HCT116 (cell line): ENCODE data around the gene IRX2. TPM values are rescaled to one million over a fixed set of nuclear protein-coding genes. Genes with fewer than 3 reads are reported as not detected.

Experiments used
- ATAC-seq: fragments of 200-7000 bp; cut with Tn5 transposase; 2 replicates; pipeline ENCODE4 v1.9.1; 2020; ENCODE audit warnings: mild to moderate bottlenecking, moderate library complexity
- BruUV-seq: library from RNA; stranded (reverse); fragments of 400-500 nt; replicated peaks from 2 replicates; lab custom pipeline; 2021; lab: Mats Ljungman, UMichigan
- CTCF ChIA-PET: fragments of 300-600 bp; sonication (Branson Sonifier 250); formaldehyde crosslinking; loops from one replicate; lab custom pipeline; 2021; ENCODE audit warnings: antibody characterized with exemption; lab: Charles Lee
- POLR2A ChIA-PET: fragments of 300-600, 350-600 bp; sonication (Branson Sonifier 250); formaldehyde crosslinking; loops from one replicate; lab custom pipeline; 2021; ENCODE audit warnings: antibody characterized with exemption; lab: Charles Lee
- RAD21 ChIA-PET, 2 experiments: fragments of 300-600 bp; sonication (Branson Sonifier 250); formaldehyde crosslinking; loops; one replicate each; lab custom pipeline; 2023; ENCODE audit warnings: low total read pairs in 2 of 2; ENCODE audit not compliant: uncharacterized antibody in 2 of 2, unreplicated experiment in 2 of 2, low non-redundant PET in 1 of 2; lab: Charles Lee
- DNase-seq: peaks from one replicate; pipeline ENCODE4 v3.0.0-alpha.2; 2010; ENCODE audit warnings: low read depth, low spot score
- H2AFZ ChIP-seq: fragments of 200-600 bp; shearing (Covaris generic), sonication (generic); 2 replicates; pipeline ENCODE4 v1.6.1; 2017; ENCODE audit warnings: low read depth, mixed run types, mixed read lengths, antibody characterized with exemption, low read length; ENCODE audit not compliant: poor library complexity, severe bottlenecking
- H3K27ac ChIP-seq: 2 replicates; pipeline ENCODE4 v1.5.1; 2012; ENCODE audit warnings: low read depth, low read length
- H3K27me3 ChIP-seq: fragments of 200-600 bp; sonication (generic); 2 replicates; pipeline ENCODE4 v1.6.1; 2016; ENCODE audit warnings: mixed run types, low read length, mixed read lengths; ENCODE audit not compliant: insufficient read depth
- H3K36me3 ChIP-seq, 2 experiments: fragments of 200-500 bp in 1 of 2; fragments of 200-600 bp in 1 of 2; sonication (Bioruptor generic) in 1 of 2; sonication (generic) in 1 of 2; 2 replicates each; pipeline versions ENCODE4 v1.5.1 to v1.6.1; 2014 to 2016; ENCODE audit warnings: low read length in 2 of 2, inconsistent platforms in 1 of 2, mixed read lengths in 1 of 2, mixed run types in 1 of 2; ENCODE audit not compliant: insufficient read depth in 2 of 2, control insufficient read depth in 1 of 2
- H3K4me1 ChIP-seq, 2 experiments: fragments of 200-600 bp in 1 of 2; sonication (generic) in 1 of 2; 2 replicates each; pipeline versions ENCODE4 v1.5.1 to v1.6.1; 2012 to 2017; ENCODE audit warnings: low read length in 2 of 2, inconsistent platforms in 1 of 2, mild to moderate bottlenecking in 1 of 2, mixed read lengths in 1 of 2, mixed run types in 1 of 2, moderate library complexity in 1 of 2; ENCODE audit not compliant: insufficient read depth in 2 of 2, control insufficient read depth in 1 of 2
- H3K4me2 ChIP-seq: fragments of 200-600 bp; sonication (generic); 2 replicates; pipeline ENCODE4 v1.6.1; 2017; ENCODE audit warnings: mixed run types, low read length, mixed read lengths
- H3K4me3 ChIP-seq, 2 experiments: fragments of 200-600 bp in 1 of 2; sonication (generic) in 1 of 2; replicated peaks in 1 of 2; 2 replicates each; pipeline ENCODE4 v1.5.1; 2011 to 2016; ENCODE audit warnings: low read length in 2 of 2, control low read depth in 1 of 2, low read depth in 1 of 2, mild to moderate bottlenecking in 1 of 2, mixed read lengths in 1 of 2, mixed run types in 1 of 2
- H3K79me2 ChIP-seq: fragments of 200-600 bp; sonication (generic); 2 replicates; pipeline ENCODE4 v1.6.1; 2017; ENCODE audit warnings: mild to moderate bottlenecking, mixed run types, low read length, moderate library complexity, mixed read lengths; ENCODE audit not compliant: insufficient read depth
- H3K9ac ChIP-seq: fragments of 200-600 bp; sonication (generic); 2 replicates; pipeline ENCODE4 v1.6.1; 2016; ENCODE audit warnings: low read length, mixed read lengths
- H3K9me2 ChIP-seq: fragments of 200-600 bp; sonication (generic), shearing (Covaris generic); 2 replicates; pipeline ENCODE4 v1.6.1; 2017; ENCODE audit warnings: mixed run types, mild to moderate bottlenecking, moderate library complexity; ENCODE audit not compliant: insufficient read depth
- H3K9me3 ChIP-seq, 2 experiments: fragments of 200-500 bp in 1 of 2; fragments of 200-600 bp in 1 of 2; sonication (Bioruptor generic) in 1 of 2; sonication (generic) in 1 of 2; 2 replicates each; pipeline ENCODE4 v1.6.1; 2014 to 2017; ENCODE audit warnings: low read length in 2 of 2, mixed read lengths in 2 of 2, inconsistent platforms in 1 of 2, low read depth in 1 of 2, mild to moderate bottlenecking in 1 of 2, mixed run types in 1 of 2, moderate library complexity in 1 of 2; ENCODE audit not compliant: control insufficient read depth in 1 of 2, insufficient read depth in 1 of 2
- H4K20me1 ChIP-seq: fragments of 200-600 bp; sonication (generic), shearing (Covaris generic); 2 replicates; pipeline ENCODE4 v1.6.1; 2017; ENCODE audit warnings: mixed run types, mild to moderate bottlenecking, moderate library complexity; ENCODE audit not compliant: insufficient read depth
- CBX3 ChIP-seq: IDR thresholded peaks from 2 replicates; pipeline ENCODE4 v1.6.1; 2012; ENCODE audit warnings: low read depth
- CEBPB ChIP-seq: IDR thresholded peaks from 2 replicates; pipeline ENCODE4 v1.6.1; 2012; ENCODE audit warnings: low read depth
- CTCF ChIP-seq, 3 experiments: fragments of 200-600 bp in 1 of 3; sonication (generic) in 1 of 3; IDR thresholded peaks in 2 of 3; conservative IDR thresholded peaks in 1 of 3; 2 replicates each; pipeline ENCODE4 v1.5.1; 2012 to 2017; ENCODE audit warnings: low read depth in 2 of 3, low read length in 2 of 3, antibody characterized with exemption in 1 of 3, borderline replicate concordance in 1 of 3, control low read depth in 1 of 3, mild to moderate bottlenecking in 1 of 3, mixed read lengths in 1 of 3, mixed run types in 1 of 3, moderate library complexity in 1 of 3; ENCODE audit not compliant: insufficient read depth in 1 of 3
- EGR1 ChIP-seq: IDR thresholded peaks from 2 replicates; pipeline ENCODE4 v1.6.1; 2012; ENCODE audit warnings: low read depth
- ELF1 ChIP-seq: IDR thresholded peaks from 2 replicates; pipeline ENCODE4 v1.6.1; 2012; ENCODE audit warnings: low read depth, borderline replicate concordance
- EZH2 ChIP-seq: fragments of 200-600 bp; sonication (generic); IDR thresholded peaks from 2 replicates; pipeline ENCODE4 v1.6.1; 2017; ENCODE audit warnings: antibody characterized with exemption, mixed run types
- EZH2phosphoT487 ChIP-seq: fragments of 200-600 bp; IDR thresholded peaks from 2 replicates; pipeline ENCODE4 v1.6.1; 2018; ENCODE audit warnings: antibody characterized with exemption, borderline replicate concordance
- FOSL1 ChIP-seq: IDR thresholded peaks from 2 replicates; pipeline ENCODE4 v1.6.1; 2012; ENCODE audit warnings: low read depth
- MAX ChIP-seq: IDR thresholded peaks from 2 replicates; pipeline ENCODE4 v1.6.1; 2012
- POLR2A ChIP-seq: IDR thresholded peaks from 2 replicates; pipeline ENCODE4 v1.7.0; 2011; ENCODE audit warnings: borderline replicate concordance; ENCODE audit not compliant: insufficient read depth, insufficient read length; ENCODE audit errors: extremely low read depth
- RAD21 ChIP-seq: IDR thresholded peaks from 2 replicates; pipeline ENCODE4 v1.6.1; 2012; ENCODE audit warnings: low read depth, mild to moderate bottlenecking
- REST ChIP-seq: IDR thresholded peaks from 2 replicates; pipeline ENCODE4 v1.6.1; 2012; ENCODE audit warnings: low read depth
- SIN3A ChIP-seq: IDR thresholded peaks from 2 replicates; pipeline ENCODE4 v1.6.1; 2012; ENCODE audit warnings: low read depth
- SP1 ChIP-seq: IDR thresholded peaks from 2 replicates; pipeline ENCODE4 v1.6.1; 2012; ENCODE audit warnings: low read depth
- SRF ChIP-seq: IDR thresholded peaks from 2 replicates; pipeline ENCODE4 v1.6.1; 2012; ENCODE audit warnings: low read depth
- TCF7L2 ChIP-seq: IDR thresholded peaks from 2 replicates; pipeline ENCODE4 v1.7.0; 2011; ENCODE audit warnings: borderline replicate concordance, inconsistent platforms; ENCODE audit not compliant: insufficient read depth, insufficient read length; ENCODE audit errors: extremely low read depth
- YY1 ChIP-seq: IDR thresholded peaks from 2 replicates; pipeline ENCODE4 v1.6.1; 2011; ENCODE audit warnings: low read length, low read depth, moderate library complexity, mild to moderate bottlenecking; ENCODE audit not compliant: insufficient replicate concordance; ENCODE audit errors: extremely low read depth
- ZBTB33 ChIP-seq: IDR thresholded peaks from 2 replicates; pipeline ENCODE4 v1.6.1; 2011; ENCODE audit warnings: mild to moderate bottlenecking, low read length, moderate library complexity; ENCODE audit not compliant: insufficient replicate concordance; ENCODE audit errors: extremely low read depth
- ZNF274 ChIP-seq: fragments of 200-500 bp; sonication (Bioruptor generic); IDR thresholded peaks from 2 replicates; pipeline ENCODE4 v1.6.1; 2014; ENCODE audit warnings: mild to moderate bottlenecking, low read depth, low read length, inconsistent platforms
- intact Hi-C: fragments of 100-400 bp; cut with micrococcal nuclease; formaldehyde crosslinking; loops from 2 replicates; pipeline ENCODE4 v1.10.0; 2022
- total RNA-seq: library from RNA; stranded (reverse); gene quantifications from one replicate; pipeline ENCODE4 v1.2.1, GENCODE V29; 2021; ENCODE audit not compliant: unreplicated experiment

The IRX2 gene
- total RNA-seq, 1 experiment from 2014 or later = not detected

GRCh38 chr5:2759091-2759490 lies 7.6 kb upstream of the IRX2 start (continued):
- TF ChIP-seq CTCF (IDR thresholded peaks at IDR 0.05 in 2 of 3, conservative IDR thresholded peaks at IDR 0.05 in 1 of 3; ENCODE audit: borderline replicate concordance in 1 of 3, insufficient read depth in 1 of 3, low read depth in 2 of 3, low read length in 2 of 3) = no peak
- no peak for TF ChIP-seq ZBTB33
- TF ChIP-seq SIN3A = no peak
- no peak for TF ChIP-seq CEBPB
- no peak for TF ChIP-seq RAD21

GRCh38 chr5:2758632-2759031 lies 7.2 kb upstream of the IRX2 start:
- Histone ChIP-seq H3K36me3 (no peaks in the 10 kb centered on the region), H3K27me3 (no peaks in the 10 kb centered on the region), H3K9ac (no peak overlapping the region), H3K79me2 (no peaks in the 10 kb centered on the region), H3K4me2 (no peak overlapping the region), H3K9me2 (no peaks in the 10 kb centered on the region), H4K20me1 (no peaks in the 10 kb centered on the region), H3K9me3 (peaks cover 0 to 18% of the 10 kb centered on the region in 2 experiments; a peak in 2 of 4 replicates), H2AFZ (no peak overlapping the region), H3K4me3 (no peak overlapping the region), H3K4me1 (no peaks in the 10 kb centered on the region), H3K27ac (no peak overlapping the region)
- RAD21 ChIA-PET = no interaction called here
- CTCF ChIA-PET = no interaction called here
- DNase-seq (no peak), ATAC-seq (no peak)
- TF ChIP-seq CBX3 (no peak), ZNF274 (no peak), EZH2 (no peak), MAX (no peak), ELF1 (no peak), RAD21 (no peak), CEBPB (no peak), SRF (no peak), YY1 (no peak), SP1 (no peak), FOSL1 (no peak), EZH2phosphoT487 (no peak), REST (no peak), POLR2A (no peak), TCF7L2 (no peak), EGR1 (no peak), SIN3A (no peak)
- BruUV-seq = no TSS peak
- POLR2A ChIA-PET = no interaction called here
- intact Hi-C loops = no loop called here
